Measurements from ENCODE around the gene ITPR1.
"Not testable (repeated sequence)": the region's sequence is repeated elsewhere in the genome, so short reads cannot be mapped to it uniquely, and the experiment has no call there.

ITPR1 gene

GRCh38 chr3:4587838-4588105, 94.6 kb downstream of the ITPR1 start:
- TF ChIP-seq CTCF (IDR thresholded peaks at IDR 0.05): no peak
- DNase-seq (ENCODE audit: low spot score): no peak
- Histone ChIP-seq H3K27ac (peak overlapping the region in 1 of 2 donors; percentile 30), H3K4me3 (no peak overlapping the region)

- no peak overlapping the region for H3K4me3 ChIP-seq
- DNase-seq (ENCODE audit: low spot score): no peak
- no peak for TF ChIP-seq CTCF (IDR thresholded peaks at IDR 0.05)
- H3K27ac ChIP-seq: peak overlapping the region; percentile 4 to 10
Measured at GRCh38 chr3:4588466-4588865, 95.3 kb downstream of the ITPR1 start.

GRCh38 chr3:4589475-4590097, 96.4 kb downstream of the ITPR1 start:
- Histone ChIP-seq H3K27ac (peak overlapping the region in 1 of 2 donors; percentile 4), H3K4me3 (no peak overlapping the region)
- no peak for TF ChIP-seq CTCF (IDR thresholded peaks at IDR 0.05)
- no peak for DNase-seq (ENCODE audit: low spot score)

- H3K27ac ChIP-seq; H3K4me3 ChIP-seq; DNase-seq (ENCODE audit: low spot score): not testable (repeated sequence)
Measured at GRCh38 chr3:4590849-4591248, 97.7 kb downstream of the ITPR1 start.

- no peak for DNase-seq (ENCODE audit: low spot score)
- Histone ChIP-seq H3K4me3 (no peak overlapping the region), H3K27ac (no peak overlapping the region)
- TF ChIP-seq CTCF (IDR thresholded peaks at IDR 0.05): no peak
Measured at GRCh38 chr3:4591669-4592068, 98.5 kb downstream of the ITPR1 start.

GRCh38 chr3:4593014-4593413, 99.9 kb downstream of the ITPR1 start:
- no peak overlapping the region for H3K4me3 ChIP-seq
- no peak for DNase-seq (ENCODE audit: low spot score)
- no peak overlapping the region for H3K27ac ChIP-seq
- TF ChIP-seq CTCF (IDR thresholded peaks at IDR 0.05): no peak

- TF ChIP-seq CTCF (IDR thresholded peaks at IDR 0.05): no peak
- DNase-seq (ENCODE audit: low spot score): no peak
- H3K4me3 ChIP-seq: no peak overlapping the region
- no peak overlapping the region for H3K27ac ChIP-seq
Measured at GRCh38 chr3:4595710-4596113, 102.6 kb downstream of the ITPR1 start.

GRCh38 chr3:4596612-4597011, 103.5 kb downstream of the ITPR1 start:
- no peak overlapping the region for H3K27ac ChIP-seq
- TF ChIP-seq CTCF (IDR thresholded peaks at IDR 0.05): no peak
- H3K4me3 ChIP-seq: no peak overlapping the region
- no peak for DNase-seq (ENCODE audit: low spot score)
